Right lung (tissue), 5 donors: ENCODE measurements around the gene SETD1B. TPM values are rescaled to one million over a fixed set of nuclear protein-coding genes. Genes with fewer than 3 reads are reported as not detected.
"Not testable (repeated sequence)": the region's sequence is repeated elsewhere in the genome, so short reads cannot be mapped to it uniquely, and the experiment has no call there.

Experiments used
- DNase-seq, 2 donors: peaks; one replicate each; pipeline ENCODE4 v3.0.0-alpha.2; 2013
- polyA plus RNA-seq, 5 donors: library from polyadenylated mRNA; unstranded; fragments of 120-200 nt; gene quantifications; one replicate each; pipeline versions ENCODE4 v1.2.1 to v1.2.3, GENCODE V29; 2013; ENCODE audit warnings: inconsistent platforms in 1 of 5, low replicate concordance in 1 of 5; ENCODE audit not compliant: insufficient read length in 5 of 5, insufficient read depth in 1 of 5

The SETD1B gene
- polyA plus RNA-seq, 5 donors: 9.4 to 16.6 (median 13.1) TPM

DNA sequence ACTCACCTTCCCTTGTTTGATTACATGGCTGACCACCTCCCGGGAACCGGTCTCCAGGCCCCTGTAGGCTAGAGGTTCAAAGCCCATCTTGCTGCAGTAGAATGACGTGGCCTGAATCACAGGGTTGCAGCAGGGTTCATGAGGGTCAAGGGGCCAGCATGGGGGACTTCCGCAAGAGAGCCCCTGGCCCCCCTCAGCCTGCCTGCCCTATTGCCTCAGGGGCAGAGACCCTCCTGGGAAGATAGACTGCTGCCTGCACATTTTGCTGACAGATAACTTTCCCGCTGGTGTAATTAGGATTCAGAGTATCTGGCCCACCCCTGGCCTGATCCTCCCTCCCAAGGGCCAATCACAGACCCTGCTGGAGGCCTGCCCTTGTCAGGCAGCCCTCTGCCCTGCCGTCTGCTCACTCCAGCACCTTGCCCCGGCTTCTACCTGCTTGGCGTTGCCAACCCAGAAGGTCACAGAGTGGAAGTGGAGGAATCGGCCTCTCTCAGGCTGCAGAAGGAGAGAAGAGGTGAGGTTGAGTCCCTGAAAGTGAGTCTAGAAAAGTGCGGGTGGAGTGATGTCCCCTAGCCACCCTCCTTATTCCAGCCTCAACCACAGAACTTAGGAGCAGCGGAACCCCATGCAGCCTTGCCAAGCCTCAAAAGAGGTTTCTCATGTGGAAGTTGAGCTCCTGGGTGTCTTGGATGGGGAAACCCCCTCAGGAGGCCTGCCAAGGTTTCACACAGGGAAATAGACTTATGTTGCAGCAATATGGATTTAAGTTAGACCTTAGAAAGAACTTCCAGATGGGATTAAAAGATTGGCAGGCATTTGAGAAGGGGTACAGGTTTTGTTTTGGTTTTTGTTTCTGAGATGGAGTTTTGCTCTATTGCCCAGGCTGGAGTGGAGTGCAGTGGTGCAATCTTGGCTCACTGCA is 53.8 kb downstream of the SETD1B start:
- no peak for DNase-seq

GRCh38 chr12:121858318-121858661 is 54.5 kb downstream of the SETD1B start:
- no peak for DNase-seq

- no peak for DNase-seq
Measured at GRCh38 chr12:121858662-121859572, 55.1 kb downstream of the SETD1B start, which contains the start of gene HPD. Gene HPD (minus strand): TSS chr12:121858859. CDS start chr12:121858823, 36 bp downstream.

GRCh38 chr12:121860257-121860656 is 56.4 kb downstream of the SETD1B start:
- no peak for DNase-seq

GRCh38 chr12:121860699-121861098 is 56.9 kb downstream of the SETD1B start:
- DNase-seq: not testable (repeated sequence)

DNA sequence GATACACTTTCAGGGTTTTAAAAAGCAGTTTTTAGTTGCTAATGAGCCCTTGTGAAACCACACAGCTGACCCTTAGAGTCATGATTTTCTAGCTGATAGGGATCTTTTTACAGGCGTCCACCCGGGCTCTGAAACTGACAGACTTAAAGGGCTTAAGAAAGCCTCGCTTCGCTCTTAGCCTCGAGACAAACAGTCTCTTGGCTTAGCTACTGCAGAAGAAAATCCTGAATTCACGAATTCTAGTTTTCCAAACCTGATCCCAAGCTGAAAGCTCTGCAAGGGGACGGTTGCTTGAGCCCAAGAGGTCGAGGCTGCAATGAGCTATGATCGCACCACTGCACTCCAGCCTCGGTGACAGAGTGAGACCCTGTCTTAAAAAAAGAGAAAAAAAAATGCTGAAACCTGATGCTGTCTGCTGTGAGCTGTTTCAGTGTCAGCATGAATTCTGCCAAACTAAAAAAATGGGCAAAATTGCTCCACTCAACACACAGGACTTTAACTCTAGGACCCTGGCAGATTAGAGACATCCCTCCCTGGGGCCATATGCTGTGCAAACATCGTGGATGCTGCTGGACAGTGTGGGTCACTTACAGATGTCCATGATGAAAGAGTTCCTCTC is 57.9 kb downstream of the SETD1B start:
- no peak for DNase-seq

DNA sequence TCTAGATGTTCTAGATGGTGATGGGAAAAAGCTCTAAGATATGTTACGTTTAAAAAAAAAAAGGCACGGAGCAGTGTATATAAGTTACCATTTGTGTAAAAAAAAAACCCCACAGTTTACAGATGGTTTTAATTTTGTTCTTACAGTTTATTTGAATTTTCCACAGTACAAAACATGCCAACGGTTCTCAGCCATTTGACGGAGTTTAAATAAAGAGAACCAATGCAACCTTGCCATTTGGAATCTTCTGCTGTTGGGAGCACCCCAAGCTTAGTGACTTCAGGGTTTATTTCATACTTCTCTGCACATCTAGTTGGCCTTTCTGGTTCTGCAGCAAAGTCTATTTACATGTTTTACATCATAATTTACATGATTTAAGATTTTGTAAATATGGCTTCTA is 62.5 kb downstream of the SETD1B start:
- no peak for DNase-seq

GRCh38 chr12:121869229-121869628 is 65.4 kb downstream of the SETD1B start:
- DNase-seq: not testable (repeated sequence)

DNA sequence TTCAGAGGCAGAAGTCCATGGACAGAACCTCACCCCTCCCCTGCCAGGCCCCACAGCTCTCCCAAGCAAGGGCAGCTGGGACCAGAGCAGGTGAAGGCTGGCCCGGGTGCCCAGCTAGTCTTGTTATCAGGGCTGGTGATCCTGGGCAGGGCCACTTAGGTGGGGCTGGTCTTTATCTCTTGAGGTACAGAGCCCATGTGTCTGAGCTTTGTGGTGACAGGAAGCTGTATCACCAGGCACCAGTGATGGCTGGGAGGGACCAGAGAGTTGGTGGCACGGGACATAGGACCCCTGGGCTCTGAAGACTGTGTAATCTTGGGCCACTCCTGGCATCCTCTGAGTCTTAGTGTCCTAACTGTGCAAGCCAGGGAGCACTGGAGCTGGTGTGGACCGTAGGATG is 67.7 kb downstream of the SETD1B start:
- DNase-seq: no peak

GRCh38 chr12:121872546-121873215 is 68.9 kb downstream of the SETD1B start:
- peak; percentile 77 to 87 for DNase-seq

- DNase-seq: no peak
Measured at GRCh38 chr12:121873216-121873569, 69.4 kb downstream of the SETD1B start.

GRCh38 chr12:121874071-121874470 is 70.3 kb downstream of the SETD1B start:
- DNase-seq: no peak

DNA sequence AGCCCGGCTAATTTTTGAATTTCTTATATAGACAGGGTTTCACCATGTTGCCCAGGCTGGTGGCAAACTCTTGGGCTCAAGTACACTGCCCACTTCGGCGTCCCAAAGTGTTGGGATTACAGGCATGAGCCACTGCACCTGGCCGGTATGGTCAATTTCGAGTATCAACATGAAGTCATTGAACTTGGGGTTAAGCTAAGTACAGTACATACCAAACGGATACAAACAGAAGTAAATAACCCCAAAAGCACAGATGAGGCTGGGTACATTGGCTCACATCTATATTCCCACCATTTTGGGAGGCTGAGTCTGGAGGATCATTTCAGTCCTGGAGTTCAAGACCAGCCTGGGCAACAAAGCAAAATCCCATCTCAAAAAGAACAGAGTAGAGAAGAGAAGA is 71.8 kb downstream of the SETD1B start:
- no peak for DNase-seq

- DNase-seq: not testable (repeated sequence)
Measured at GRCh38 chr12:121876080-121876447, 72.3 kb downstream of the SETD1B start.

Other genes starting within 250 kb of the SETD1B start
- 10 to 100 TPM; 34.3 to 39.8 (median 37.8) TPM for gene KDM2B, start 223.0 kb upstream of the SETD1B start, polyA plus RNA-seq
- 10 to 100 TPM in 4 of 5 donors, 1 to 10 TPM in 1; 8.7 to 20.6 (median 11.4) TPM for gene ORAI1, start 177.5 kb upstream of the SETD1B start, polyA plus RNA-seq
- gene MORN3, start 134.4 kb upstream of the SETD1B start, polyA plus RNA-seq: 1 to 10 TPM in 4 of 5 donors, under 1 TPM in 1; 0.70 to 2.6 (median 1.9) TPM
- gene TMEM120B, start 91.3 kb upstream of the SETD1B start, polyA plus RNA-seq: 10 to 100 TPM in 3 of 5 donors, 1 to 10 TPM in 2; 6.8 to 13.5 (median 11.3) TPM
- gene RHOF, start 10.3 kb upstream of the SETD1B start, polyA plus RNA-seq: 10 to 100 TPM in 4 of 5 donors, 1 to 10 TPM in 1; 7.2 to 13.7 (median 11.1) TPM
- under 1 TPM in 3 of 5 donors, not detected in 2; 0.08 to 0.34 (median 0.10) TPM for gene HPD, start 54.9 kb downstream of the SETD1B start, polyA plus RNA-seq
- gene PSMD9, start 84.8 kb downstream of the SETD1B start, polyA plus RNA-seq: 10 to 100 TPM; 37.3 to 56.4 (median 45.9) TPM
- gene CFAP251, start 114.6 kb downstream of the SETD1B start, polyA plus RNA-seq: 10 to 100 TPM in 1 of 5 donors, 1 to 10 TPM in 4; 3.8 to 12.5 (median 9.6) TPM
- 10 to 100 TPM; 13.9 to 17.9 (median 16.6) TPM for gene BCL7A, start 217.9 kb downstream of the SETD1B start, polyA plus RNA-seq